Stimulated activated CD8-positive, alpha-beta memory T cell treated with anti-CD3 and anti-CD28 coated beads, Interleukin-7, amount 100 ng/mL, for 48 hours (primary cell): ENCODE results near the gene USP35.

Source experiments
- DNase-seq, 2 donors: peaks; one replicate each; pipeline ENCODE4 v3.0.0-alpha.2; 2020; ENCODE audit warnings: low read depth in 1 of 2; ENCODE audit errors: extremely low read depth in 1 of 2

The USP35 gene

DNA sequence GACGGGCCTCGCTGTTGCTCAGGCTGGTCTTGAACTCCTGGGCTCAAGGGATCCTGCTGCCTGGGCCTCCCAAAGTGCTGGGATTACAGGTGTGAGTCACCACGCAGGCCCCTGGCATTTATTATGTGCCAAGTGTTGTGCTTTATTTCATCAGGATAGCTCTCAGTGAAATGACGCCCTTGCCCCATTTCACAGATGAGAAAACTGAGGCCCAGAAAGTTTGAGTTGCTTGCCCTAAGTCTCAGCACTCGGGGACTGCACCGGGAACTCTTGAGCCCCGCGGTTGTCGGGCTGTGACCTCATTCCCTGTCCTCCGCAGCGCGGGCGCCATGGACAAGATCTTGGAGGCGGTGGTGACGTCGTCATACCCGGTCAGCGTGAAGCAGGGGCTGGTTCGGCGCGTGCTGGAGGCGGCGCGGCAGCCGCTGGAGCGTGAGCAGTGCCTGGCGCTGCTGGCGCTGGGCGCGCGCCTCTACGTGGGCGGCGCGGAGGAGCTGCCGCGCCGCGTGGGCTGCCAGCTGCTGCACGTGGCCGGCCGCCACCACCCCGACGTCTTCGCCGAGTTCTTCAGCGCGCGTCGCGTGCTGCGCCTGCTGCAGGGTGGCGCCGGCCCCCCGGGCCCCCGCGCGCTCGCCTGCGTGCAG is 7.3 kb downstream of the USP35 start:
- no peak for DNase-seq

- DNase-seq = no peak
Measured at GRCh38 chr11:78196661-78197091, 8.0 kb downstream of the USP35 start.

- no peak for DNase-seq
Measured at GRCh38 chr11:78197816-78198215, 9.1 kb downstream of the USP35 start.

DNA sequence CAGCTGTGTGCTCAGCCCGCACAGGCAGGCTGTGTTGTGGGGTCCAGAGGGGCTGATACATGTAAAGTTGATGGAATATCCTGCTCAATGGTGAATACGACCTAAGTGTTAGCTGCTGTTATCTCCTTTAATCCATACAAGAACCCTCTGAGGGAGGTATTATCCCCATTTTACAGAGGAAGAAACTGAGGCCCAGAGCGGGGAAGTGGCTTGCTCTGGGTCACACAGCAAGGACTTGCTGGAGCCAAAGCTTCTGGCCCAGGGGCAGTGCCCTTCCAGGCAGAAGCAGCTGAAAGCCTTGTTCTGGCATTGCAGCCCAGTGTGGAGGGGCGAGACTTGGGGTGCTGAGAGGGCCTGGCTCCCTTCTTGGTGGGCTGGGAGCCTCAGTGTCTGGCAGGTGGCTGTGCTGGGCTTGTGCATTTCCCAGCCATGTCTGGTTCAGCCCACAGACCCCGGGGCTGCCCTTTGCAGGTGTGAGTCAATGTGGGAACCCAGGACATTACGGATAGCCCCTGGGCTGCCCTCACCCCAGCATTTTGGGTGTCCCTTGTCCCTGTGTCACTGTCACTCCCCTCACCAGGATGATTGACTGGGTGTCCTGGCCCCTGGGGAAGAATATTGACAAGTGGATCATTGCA is 10.4 kb downstream of the USP35 start:
- DNase-seq = no peak

GRCh38 chr11:78199653-78200015 is 10.9 kb downstream of the USP35 start:
- DNase-seq = no peak

GRCh38 chr11:78200061-78200460 is 11.3 kb downstream of the USP35 start:
- no peak for DNase-seq

- DNase-seq = no peak
Measured at GRCh38 chr11:78200553-78200952, 11.8 kb downstream of the USP35 start.

GRCh38 chr11:78201096-78201818 is 12.5 kb downstream of the USP35 start:
- DNase-seq = no peak

DNA sequence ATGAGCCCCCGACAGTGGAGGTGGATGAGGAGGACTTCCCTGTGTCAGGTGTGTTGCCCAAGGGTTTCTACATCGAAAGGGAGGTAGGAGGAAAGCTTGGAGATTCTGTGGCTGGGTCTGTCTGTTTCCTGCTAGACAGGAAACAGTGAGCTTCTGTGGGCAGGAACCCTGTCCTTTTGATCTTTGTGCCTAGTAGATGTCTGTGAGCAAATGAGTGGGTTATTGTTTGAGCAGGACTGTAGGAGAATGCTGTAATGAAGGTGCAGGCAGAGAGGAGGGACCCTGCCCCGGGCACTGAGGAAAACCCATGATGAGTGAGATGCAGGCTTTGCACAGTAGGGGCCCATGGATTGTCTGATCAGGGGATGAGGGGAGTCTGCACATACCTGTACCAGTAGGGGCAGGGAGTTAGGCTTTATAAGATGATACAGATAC is 14.0 kb downstream of the USP35 start:
- DNase-seq = peak in 1 of 2 donors; percentile 19

- DNase-seq = no peak
Measured at GRCh38 chr11:78203184-78203583, 14.5 kb downstream of the USP35 start.

DNA sequence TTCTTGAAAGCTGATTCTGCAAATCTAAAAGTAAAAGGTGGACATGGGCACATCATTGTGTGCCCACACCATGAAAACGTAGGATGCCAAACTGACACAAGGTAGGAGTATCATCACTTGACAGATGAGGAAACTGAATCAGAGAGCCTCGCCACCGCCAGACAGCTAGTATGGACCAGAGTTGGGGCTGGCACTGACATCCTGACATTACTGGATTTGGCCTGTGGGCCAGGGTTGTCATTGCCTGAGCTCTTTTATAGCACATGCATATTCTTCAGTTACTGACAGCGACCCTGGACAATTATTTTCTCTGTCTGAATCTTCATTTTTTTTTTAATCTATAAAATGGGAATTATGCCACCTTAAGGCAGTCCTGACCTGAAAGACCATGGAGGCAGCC is 16.5 kb downstream of the USP35 start:
- no peak for DNase-seq

- no peak for DNase-seq
Measured at GRCh38 chr11:78205691-78206090, 17.0 kb downstream of the USP35 start.

- no peak for DNase-seq
Measured at GRCh38 chr11:78207532-78208256, 19.0 kb downstream of the USP35 start.

GRCh38 chr11:78208257-78209165 is 19.8 kb downstream of the USP35 start:
- DNase-seq = no peak

- DNase-seq = no peak
Measured at GRCh38 chr11:78209478-78209877, 20.8 kb downstream of the USP35 start.

DNA sequence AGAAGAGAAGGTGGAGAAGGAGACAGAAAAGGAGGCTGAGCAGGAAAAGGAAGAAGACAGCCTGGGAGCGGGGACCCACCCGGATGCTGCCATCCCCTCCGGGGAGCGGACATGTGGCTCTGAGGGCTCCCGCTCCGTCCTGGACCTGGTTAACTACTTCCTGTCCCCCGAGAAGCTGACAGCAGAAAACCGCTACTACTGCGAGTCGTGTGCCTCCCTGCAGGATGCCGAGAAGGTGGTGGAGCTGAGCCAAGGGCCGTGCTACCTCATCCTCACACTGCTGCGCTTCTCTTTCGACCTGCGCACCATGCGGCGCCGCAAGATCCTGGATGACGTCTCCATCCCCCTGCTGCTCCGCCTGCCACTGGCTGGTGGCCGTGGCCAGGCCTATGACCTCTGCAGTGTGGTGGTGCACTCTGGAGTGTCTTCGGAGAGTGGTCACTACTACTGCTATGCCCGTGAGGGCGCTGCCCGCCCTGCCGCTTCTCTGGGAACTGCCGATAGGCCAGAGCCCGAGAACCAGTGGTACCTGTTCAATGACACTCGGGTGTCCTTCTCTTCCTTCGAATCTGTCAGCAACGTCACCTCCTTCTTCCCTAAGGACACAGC is 21.4 kb downstream of the USP35 start:
- no peak for DNase-seq

GRCh38 chr11:78211565-78211964 is 22.8 kb downstream of the USP35 start:
- no peak for DNase-seq

DNA sequence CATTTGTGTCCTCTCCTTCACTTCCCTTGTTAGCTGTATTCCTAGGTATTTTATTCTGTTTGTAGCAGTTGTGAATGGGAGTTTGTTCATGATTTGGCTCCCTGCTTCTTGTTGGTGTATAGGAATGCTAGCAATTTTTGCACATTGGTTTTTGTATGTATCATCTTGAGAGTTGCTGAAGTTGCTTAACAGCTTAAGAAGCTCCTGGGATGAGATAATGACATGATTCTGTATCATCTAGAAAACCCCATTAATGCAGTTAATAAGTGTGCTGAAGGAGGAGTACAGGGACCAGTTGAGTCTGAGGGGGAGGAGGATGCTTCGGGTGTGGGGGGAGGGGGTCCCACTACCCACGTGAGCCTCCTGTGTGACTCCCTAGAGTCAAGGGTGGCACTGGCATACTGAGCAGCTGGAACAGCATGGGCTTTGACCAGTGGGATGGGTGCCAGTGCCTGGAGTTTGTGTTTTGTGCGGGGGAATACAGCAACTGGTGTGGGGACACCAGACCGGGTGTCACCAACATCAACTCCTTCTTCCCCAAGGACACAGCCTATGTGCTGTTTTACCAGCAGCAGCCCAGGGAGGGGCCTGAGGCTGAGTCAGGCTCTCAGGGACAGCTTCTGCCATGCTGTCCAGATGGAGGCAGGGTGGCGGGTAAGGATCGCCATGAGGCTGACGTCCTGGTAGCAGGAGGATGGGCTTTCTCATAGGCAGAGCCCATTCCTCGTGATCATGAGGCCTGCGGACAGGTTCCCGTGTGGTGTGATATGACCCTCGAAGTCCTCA is 24.1 kb downstream of the USP35 start:
- DNase-seq = no peak
